ENCODE measurements around the gene EXOSC5. TPM values are rescaled to one million over a fixed set of nuclear protein-coding genes. Genes with fewer than 3 reads are reported as not detected.
"Not testable (repeated sequence)": the region's sequence is repeated elsewhere in the genome, so short reads cannot be mapped to it uniquely, and the experiment has no call there.

The EXOSC5 gene
- 10 to 100 TPM; 30.3 to 30.7 TPM for total RNA-seq

DNA sequence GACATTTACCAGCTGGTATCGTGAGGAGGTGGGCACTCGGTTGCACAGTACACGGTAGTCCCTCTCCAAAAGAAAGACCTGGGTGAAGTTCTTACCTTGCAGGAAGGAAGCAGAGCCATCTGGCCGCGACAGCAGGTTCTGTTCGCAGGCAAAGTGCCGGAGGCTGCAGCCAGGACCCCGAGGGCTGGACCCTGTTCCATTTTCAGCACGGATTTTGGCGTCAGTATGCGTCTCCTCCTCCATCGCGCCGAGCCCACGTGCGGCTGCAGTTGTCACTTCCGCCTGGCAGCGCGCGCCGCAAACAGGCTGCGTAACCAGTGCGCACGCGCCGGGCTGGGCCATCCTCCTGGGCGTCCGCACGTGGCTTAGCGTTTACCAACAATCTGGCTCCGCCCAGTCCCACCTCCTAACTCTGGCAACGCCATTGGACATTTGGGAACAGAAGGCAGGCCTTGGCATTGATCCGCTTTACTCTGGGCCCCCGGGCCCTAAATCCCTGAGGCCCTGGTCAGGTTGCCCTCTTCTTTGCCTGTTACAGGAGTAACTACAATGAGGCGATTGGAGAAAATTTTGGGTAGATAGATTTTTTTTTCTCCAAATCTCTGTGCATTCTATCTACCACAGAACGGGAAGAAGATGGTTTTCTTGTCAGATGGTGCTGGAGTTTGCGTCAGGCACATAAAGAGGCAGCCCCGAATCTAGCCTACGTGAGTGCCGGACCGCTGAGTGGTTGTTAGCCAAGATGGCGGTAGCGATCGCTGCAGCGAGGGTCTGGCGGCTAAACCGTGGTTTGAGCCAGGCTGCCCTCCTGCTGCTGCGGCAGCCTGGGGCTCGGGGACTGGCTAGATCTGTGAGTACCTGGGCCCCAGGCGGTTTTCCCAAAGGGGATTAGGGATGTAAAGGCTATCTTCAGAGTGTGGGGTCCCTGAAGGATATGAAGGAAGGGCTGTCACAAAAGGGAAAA, at the start of gene EXOSC5, which contains the start of gene BCKDHA:
TSS of gene EXOSC5 (minus strand) at position 274 of the 964 bp plus-strand sequence. CDS start at position 243, 31 bp downstream.
TSS of gene BCKDHA (plus strand) at position 733 of the 964 bp plus-strand sequence. CDS start at position 743, 10 bp downstream.
- H3K4me1 Mint-ChIP-seq (ENCODE audit: low read depth): peaks cover 47% of the 10 kb centered on the region
- H3K27ac Mint-ChIP-seq: peak within 1 kb of the TSS; percentile 99
- peak within 1 kb of the TSS; percentile 99 to 100 for H3K4me3 Mint-ChIP-seq

DNA sequence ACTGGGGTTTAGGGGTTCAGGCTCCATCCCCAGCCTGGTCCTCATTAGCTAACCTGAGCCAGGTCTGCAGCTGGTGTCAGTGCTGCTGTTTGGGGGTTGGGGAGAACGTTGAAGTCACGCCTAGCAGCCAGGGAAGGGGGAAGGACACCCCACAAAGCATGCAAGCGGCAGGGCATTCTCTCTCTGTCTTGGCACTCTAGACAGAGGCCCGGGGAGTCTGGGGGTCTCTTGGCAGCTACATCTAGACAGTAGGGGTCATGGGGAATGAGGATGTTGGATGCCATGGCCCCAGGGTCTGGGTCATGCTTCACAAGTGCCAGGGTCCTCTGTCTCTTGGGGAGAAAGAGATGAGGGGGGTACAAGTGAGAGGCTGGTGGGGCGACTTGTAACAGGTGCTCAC, 48.4 kb upstream of the EXOSC5 start:
- Mint-ChIP-seq H3K36me3 (ENCODE audit: insufficient read depth in 2 of 2) (no peaks in the 10 kb centered on the region), H3K9me3 (no peaks in the 10 kb centered on the region), H3K4me1 (ENCODE audit: low read depth) (peaks cover 24% of the 10 kb centered on the region), H3K27me3 (ENCODE audit: low read depth) (no peaks in the 10 kb centered on the region), H3K4me3 (no peak overlapping the region), H3K27ac (no peak overlapping the region)
- ATAC-seq (replicated peaks in 1 of 2): no peak
- no peak for DNase-seq

More for the DNA sequence above, at the start of gene EXOSC5, which contains the start of gene BCKDHA:
- peak; percentile 99 for ATAC-seq (replicated peaks in 1 of 2)
- DNase-seq: peak; percentile 99
- Mint-ChIP-seq H3K36me3 (ENCODE audit: insufficient read depth in 2 of 2) (no peaks in the 10 kb centered on the region), H3K27me3 (ENCODE audit: low read depth) (no peaks in the 10 kb centered on the region), H3K9me3 (no peaks in the 10 kb centered on the region)

DNA sequence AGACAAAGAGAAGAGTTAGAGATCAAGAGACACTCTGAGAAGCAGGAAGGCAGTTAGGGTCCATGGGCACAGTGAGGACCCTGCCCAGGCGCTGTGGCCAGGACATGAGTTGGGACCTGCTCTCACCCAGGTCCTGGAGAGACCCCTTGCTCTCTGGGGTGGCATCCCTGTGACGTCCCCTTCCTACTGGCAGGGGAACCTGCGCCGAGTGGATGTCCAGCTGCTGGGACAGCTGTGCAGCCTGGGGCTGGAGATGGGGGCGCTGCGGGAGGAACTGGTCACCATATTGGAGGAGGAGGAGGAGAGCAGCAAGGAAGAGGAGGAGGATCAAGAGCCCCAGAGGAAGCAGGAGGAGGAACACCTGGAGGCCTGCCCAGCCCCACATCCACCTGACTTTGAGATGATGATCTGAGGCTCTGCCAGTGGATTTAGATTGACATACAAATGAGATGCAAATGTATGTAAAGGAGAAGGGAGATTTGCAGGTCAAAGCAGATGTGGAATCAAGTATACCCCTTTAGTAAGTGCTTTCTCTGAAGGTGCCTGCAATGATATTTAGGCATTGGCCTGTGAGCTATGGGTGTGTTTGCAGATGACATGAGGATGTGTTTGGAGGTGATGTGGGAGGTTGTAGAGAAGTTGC, 46.8 kb upstream of the EXOSC5 start:
- Mint-ChIP-seq H3K9me3 (no peaks in the 10 kb centered on the region), H3K4me3 (no peak overlapping the region), H3K4me1 (ENCODE audit: low read depth) (peaks cover 19% of the 10 kb centered on the region), H3K27ac (peak overlapping the region; percentile 9), H3K27me3 (ENCODE audit: low read depth) (no peaks in the 10 kb centered on the region), H3K36me3 (ENCODE audit: insufficient read depth in 2 of 2) (no peaks in the 10 kb centered on the region)
- ATAC-seq (replicated peaks in 1 of 2) (no peak), DNase-seq (no peak)

DNA sequence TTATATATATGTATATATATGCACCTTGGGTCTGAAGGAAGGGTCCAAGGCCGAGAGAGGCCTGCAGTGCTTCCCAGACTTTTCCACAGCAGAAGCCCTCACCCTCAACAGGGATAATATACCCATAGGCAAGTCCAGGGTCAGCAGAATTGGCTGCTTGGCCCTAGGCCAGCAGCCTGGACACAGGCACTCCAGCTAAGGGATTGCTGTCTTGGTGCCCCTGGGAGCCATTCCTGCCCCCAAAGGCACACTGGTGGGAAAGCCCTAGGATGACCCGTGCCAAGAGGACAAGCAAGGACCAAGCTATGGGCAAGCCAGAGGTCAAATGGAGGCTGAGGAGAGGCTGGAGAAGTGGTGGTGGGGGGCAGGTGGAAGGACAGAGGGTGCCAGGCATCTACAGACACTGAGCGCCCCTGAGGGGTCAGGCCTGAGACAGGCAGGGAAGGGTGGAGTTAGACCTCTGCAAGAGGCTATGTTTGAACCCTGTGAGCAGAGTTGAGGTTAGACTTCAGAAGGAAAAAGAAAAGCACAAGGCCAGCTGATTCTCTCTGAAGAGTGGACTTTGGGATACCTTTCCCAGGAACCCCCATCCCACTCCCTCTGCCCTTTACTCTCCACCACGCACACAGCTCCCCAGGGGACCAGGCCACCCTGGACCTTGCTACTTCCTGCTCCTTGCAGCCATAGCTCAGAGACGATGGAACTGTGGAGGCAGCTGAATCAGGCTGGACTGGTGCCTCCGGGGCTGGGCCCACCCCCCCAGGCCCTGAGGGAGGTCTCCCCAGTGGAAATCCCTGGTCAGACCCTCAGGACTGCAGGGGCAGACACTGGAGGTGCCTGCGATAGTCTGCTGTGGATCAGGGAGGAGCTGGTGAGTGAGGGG, 45.6 kb upstream of the EXOSC5 start, which contains the start of gene ERICH4:
TSS of gene ERICH4 (plus strand) at position 684 of the 883 bp plus-strand sequence. CDS start at position 698, 14 bp downstream.
- no peak for ATAC-seq (replicated peaks in 1 of 2)
- no peak for DNase-seq
- Mint-ChIP-seq H3K36me3 (ENCODE audit: insufficient read depth in 2 of 2) (peaks cover 0 to 1% of the 10 kb centered on the region in 2 donors), H3K4me3 (no peak within 1 kb of the TSS), H3K4me1 (ENCODE audit: low read depth) (peaks cover 18% of the 10 kb centered on the region), H3K9me3 (no peaks in the 10 kb centered on the region), H3K27me3 (ENCODE audit: low read depth) (no peaks in the 10 kb centered on the region), H3K27ac (peak within 1 kb of the TSS; percentile 9)

DNA sequence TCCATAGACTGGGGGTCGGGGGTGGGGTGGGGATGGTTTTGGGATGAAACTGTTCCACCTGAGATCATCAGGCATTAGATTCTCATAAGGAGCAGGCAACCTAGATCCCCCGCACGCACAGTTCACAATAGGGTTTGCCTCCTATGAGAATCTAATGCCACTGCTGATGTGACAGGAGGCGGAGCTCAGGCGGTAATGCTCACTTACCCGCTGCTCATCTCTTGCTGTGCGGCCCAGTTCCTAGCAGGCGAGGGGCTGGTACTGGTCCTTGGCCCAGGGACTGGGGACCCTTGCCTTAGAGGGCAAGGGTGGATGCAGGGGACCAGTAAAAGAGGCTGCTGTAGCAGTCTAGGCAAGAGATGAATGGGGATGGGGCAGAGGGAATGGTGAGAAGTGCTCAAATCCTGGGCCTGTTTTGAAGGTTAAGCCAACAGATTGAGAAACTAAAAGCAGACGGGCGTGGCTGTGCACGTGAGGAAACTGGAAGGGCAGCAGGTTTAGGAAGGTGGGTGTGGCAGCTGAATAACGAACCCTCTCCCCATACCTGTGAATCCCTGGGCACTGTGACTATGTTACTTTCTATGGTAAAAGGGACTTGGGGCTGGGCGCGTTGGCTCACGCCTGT, 44.3 kb upstream of the EXOSC5 start:
- H3K4me3 Mint-ChIP-seq: no peak overlapping the region
- H3K36me3 Mint-ChIP-seq (ENCODE audit: insufficient read depth in 2 of 2): peaks cover 0 to 3% of the 10 kb centered on the region in 2 donors
- DNase-seq (no peak), ATAC-seq (replicated peaks in 1 of 2) (no peak)
- H3K27ac Mint-ChIP-seq: no peak overlapping the region
- H3K9me3 Mint-ChIP-seq: no peaks in the 10 kb centered on the region
- peaks cover 18% of the 10 kb centered on the region for H3K4me1 Mint-ChIP-seq (ENCODE audit: low read depth)
- no peaks in the 10 kb centered on the region for H3K27me3 Mint-ChIP-seq (ENCODE audit: low read depth)

DNA sequence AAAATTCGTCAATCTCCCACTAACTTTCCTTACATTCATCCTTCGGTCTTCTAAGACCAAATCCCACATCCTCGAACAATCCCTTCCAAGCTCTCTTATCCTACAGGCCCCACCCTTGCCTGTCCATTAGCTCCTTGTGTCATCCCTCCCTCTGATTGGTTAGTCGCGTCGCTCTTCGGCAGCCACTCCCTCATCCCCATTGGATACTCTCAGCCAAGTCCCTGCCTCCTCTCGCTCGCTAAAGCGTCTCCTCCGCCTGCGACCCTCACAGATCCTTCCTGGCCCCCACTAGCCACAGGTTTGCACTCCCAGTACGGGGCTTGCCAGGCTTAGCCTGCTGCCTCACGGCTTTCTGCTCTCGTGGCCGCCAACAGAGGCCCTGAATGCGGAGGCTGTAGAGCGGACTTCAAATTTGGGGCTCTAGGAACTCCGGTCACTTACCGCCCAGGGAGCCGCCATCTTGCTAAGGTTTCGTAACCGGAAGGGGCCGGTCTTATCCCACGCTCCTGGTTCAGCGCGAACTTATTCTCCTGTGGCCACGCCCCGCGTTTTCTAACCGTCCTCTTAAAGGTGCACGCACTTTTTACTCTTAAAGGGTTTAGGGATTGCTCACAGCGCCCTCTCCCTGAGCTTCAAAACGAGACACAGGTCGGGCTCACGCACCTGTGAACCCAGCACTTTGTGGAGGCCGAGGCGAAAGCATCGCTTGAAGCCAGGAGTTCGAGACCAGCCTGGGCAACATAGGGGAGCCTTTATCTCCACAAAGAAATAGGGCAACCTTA, 42.5 kb upstream of the EXOSC5 start, which contains the start of gene DMAC2:
TSS of gene DMAC2 (minus strand) at position 472 of the 782 bp plus-strand sequence. CDS start at position 459, 13 bp downstream.
- no peaks in the 10 kb centered on the region for H3K27me3 Mint-ChIP-seq (ENCODE audit: low read depth)
- no peak within 1 kb of the TSS for H3K4me3 Mint-ChIP-seq
- peaks cover 0 to 3% of the 10 kb centered on the region in 2 donors for H3K36me3 Mint-ChIP-seq (ENCODE audit: insufficient read depth in 2 of 2)
- H3K9me3 Mint-ChIP-seq: no peaks in the 10 kb centered on the region
- DNase-seq (peak; percentile 93 to 97), ATAC-seq (replicated peaks in 1 of 2) (peak; percentile 97)
- no peak within 1 kb of the TSS for H3K27ac Mint-ChIP-seq
- H3K4me1 Mint-ChIP-seq (ENCODE audit: low read depth): peaks cover 18% of the 10 kb centered on the region

DNA sequence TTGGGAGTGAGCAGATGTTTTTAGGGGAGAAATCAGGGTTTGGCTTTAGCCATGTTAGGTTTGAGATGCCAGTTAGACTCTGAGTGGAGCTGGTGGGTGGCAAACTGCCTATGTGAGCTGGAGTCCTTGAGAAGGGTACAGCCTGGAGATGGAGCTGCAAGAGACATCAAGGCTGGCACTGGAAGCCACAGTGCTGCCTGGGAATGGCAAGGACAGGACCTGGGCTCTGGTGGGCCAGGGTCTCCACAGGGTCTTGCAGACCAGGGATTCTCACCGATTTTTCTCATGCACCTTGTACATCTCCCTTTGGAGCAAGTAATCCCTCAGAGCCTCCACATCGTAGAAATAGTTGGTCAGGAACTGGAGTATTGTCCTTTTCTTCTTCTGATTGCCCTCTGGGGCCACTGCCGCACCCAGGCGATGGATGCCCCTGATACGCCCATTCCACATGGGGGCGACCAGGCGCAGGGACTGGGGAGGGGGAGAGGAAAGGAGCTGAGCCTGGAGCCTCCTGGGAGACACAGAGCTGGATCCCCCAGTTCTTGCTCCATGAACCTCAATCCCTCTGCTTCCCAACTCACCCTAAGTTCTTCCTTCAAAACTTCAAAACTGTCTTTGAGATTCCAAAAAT, 40.9 kb upstream of the EXOSC5 start:
- peaks cover 0 to 3% of the 10 kb centered on the region in 2 donors for H3K36me3 Mint-ChIP-seq (ENCODE audit: insufficient read depth in 2 of 2)
- peak overlapping the region in 1 of 2 donors; percentile 69 for H3K4me3 Mint-ChIP-seq
- ATAC-seq (replicated peaks in 1 of 2): no peak
- peaks cover 18% of the 10 kb centered on the region for H3K4me1 Mint-ChIP-seq (ENCODE audit: low read depth)
- no peaks in the 10 kb centered on the region for H3K9me3 Mint-ChIP-seq
- H3K27ac Mint-ChIP-seq: peak overlapping the region; percentile 50
- H3K27me3 Mint-ChIP-seq (ENCODE audit: low read depth): no peaks in the 10 kb centered on the region
- no peak for DNase-seq

DNA sequence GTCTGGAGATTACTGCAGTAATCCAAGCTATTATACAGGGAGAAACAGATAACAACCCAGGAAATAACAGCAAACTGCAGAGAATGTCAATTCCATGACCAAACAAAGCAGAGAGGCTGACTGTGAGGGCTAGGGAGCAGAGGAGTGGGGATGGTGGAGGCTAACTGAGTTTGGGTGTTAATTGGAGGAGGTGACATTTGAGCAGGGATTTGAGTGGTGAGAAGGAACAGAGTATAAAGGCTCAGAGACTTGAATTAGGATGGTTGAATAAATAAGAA, 39.5 kb upstream of the EXOSC5 start:
- Mint-ChIP-seq H3K27me3 (ENCODE audit: low read depth) (no peaks in the 10 kb centered on the region), H3K4me1 (ENCODE audit: low read depth) (peaks cover 18% of the 10 kb centered on the region), H3K36me3 (ENCODE audit: insufficient read depth in 2 of 2) (peaks cover 1 to 10% of the 10 kb centered on the region in 2 donors), H3K9me3 (no peaks in the 10 kb centered on the region), H3K4me3 (no peak overlapping the region), H3K27ac (no peak overlapping the region)
- ATAC-seq (replicated peaks in 1 of 2) (no peak), DNase-seq (no peak)

DNA sequence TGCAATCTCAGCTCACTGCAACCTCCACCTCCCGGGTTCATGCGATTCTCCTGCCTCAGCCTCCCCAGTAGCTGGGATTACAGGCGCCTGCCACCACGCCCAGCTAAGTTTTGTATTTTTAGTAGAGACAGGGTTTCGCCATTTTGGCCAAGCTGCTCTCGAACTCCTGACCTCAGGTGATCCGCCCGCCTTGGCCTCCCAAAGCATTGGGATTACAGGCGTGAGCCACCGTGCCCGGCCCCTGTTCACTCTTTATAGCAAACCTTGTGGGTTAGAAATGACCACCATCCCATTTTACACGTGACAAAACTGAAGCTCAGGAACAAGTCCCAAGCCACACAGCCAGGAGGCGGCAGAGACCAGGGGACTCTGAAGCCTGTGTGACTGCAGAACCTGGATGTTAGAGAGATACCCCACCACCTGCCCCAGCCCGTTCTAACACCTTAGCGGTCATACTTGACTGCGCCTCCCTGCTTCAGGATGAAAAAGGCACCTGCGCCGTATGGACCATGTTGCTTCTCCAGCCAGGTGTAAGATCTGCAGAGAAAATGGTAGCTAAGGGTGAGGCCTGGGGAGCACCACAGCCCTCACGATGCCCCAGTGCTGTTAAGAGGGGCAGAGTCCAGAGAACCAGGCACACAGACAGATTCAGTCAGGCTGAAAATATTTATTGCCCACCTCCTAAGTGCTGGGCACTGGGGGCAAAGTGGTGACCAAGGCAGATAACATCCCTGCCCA, 38.9 kb upstream of the EXOSC5 start:
- Mint-ChIP-seq H3K9me3 (no peaks in the 10 kb centered on the region), H3K4me1 (ENCODE audit: low read depth) (peaks cover 18% of the 10 kb centered on the region), H3K36me3 (ENCODE audit: insufficient read depth in 2 of 2) (peaks cover 1 to 11% of the 10 kb centered on the region in 2 donors), H3K27me3 (ENCODE audit: low read depth) (no peaks in the 10 kb centered on the region), H3K4me3 (no peak overlapping the region), H3K27ac (no peak overlapping the region)
- ATAC-seq (replicated peaks in 1 of 2) (no peak), DNase-seq (no peak)

DNA sequence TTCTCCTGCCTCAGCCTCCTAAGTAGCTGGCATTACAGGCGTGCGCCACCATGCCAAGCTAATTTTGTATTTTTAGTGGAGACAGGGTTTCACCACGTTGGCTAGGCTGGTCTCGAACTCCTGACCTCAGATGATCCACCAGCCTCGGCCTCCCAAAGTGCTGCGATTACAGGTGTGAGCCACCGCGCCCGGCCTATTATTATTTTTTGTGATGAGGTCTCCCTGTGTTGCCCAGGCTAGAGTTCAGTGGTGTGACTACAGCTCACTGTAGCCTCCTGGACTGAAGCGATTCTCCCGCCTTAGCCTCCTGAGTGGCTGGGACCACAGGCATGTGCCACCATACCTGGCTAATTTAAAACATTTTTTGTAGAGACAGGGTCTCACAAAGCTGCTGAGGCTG, 38.2 kb upstream of the EXOSC5 start:
- H3K27me3 Mint-ChIP-seq (ENCODE audit: low read depth); DNase-seq; H3K4me3 Mint-ChIP-seq; H3K9me3 Mint-ChIP-seq; ATAC-seq (replicated peaks in 1 of 2); H3K27ac Mint-ChIP-seq: not testable (repeated sequence)
- peaks cover 12% of the 10 kb centered on the region for H3K4me1 Mint-ChIP-seq (ENCODE audit: low read depth)
- H3K36me3 Mint-ChIP-seq (ENCODE audit: insufficient read depth in 2 of 2): peaks cover 1 to 12% of the 10 kb centered on the region in 2 donors

DNA sequence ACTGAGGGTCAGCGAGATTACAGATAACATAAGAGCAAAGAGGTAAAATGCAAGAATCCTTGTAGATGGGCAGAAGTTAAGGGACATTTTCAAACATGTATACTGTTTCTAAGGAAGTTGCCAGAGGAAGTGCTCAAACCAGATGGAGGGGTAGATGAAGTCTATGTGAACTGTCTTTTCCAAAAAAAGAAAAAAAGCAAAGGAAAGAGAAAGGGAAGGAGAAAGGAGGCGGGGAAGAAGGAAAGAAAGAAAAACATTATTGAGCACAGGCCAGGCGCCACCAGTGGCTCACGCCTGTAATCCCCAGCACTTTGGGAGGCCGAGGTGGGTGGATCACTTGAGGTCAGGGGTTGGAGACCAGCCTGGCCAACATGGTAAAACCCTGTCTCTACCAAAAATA, 37.3 kb upstream of the EXOSC5 start:
- DNase-seq (no peak), ATAC-seq (replicated peaks in 1 of 2) (no peak)
- H3K27me3 Mint-ChIP-seq (ENCODE audit: low read depth): no peaks in the 10 kb centered on the region
- H3K27ac Mint-ChIP-seq: peak overlapping the region; percentile 4
- peaks cover 1 to 12% of the 10 kb centered on the region in 2 donors for H3K36me3 Mint-ChIP-seq (ENCODE audit: insufficient read depth in 2 of 2)
- H3K4me1 Mint-ChIP-seq (ENCODE audit: low read depth): peaks cover 6% of the 10 kb centered on the region
- H3K4me3 Mint-ChIP-seq: no peak overlapping the region
- no peaks in the 10 kb centered on the region for H3K9me3 Mint-ChIP-seq
